ENCODE measurements around the gene FRMPD2.

FRMPD2 gene

GRCh38 chr10:48240196-48240595 lies 34.3 kb downstream of the FRMPD2 start:
- Histone ChIP-seq H3K36me3 (no peaks in the 10 kb centered on the region), H3K4me1 (no peaks in the 10 kb centered on the region), H3K4me3 (no peak overlapping the region), H3K27ac (no peak overlapping the region), H3K27me3 (no peaks in the 10 kb centered on the region), H3K9me3 (no peaks in the 10 kb centered on the region)
- intact Hi-C loops (cut with DNase I; ENCODE audit: low total_unique reads) = no loop called here
- TF ChIP-seq CTCF (IDR thresholded peaks at IDR 0.05) = no peak
- no peak for DNase-seq

- Histone ChIP-seq H3K9me3 (no peaks in the 10 kb centered on the region), H3K36me3 (no peaks in the 10 kb centered on the region), H3K27ac (no peak overlapping the region), H3K4me1 (no peaks in the 10 kb centered on the region), H3K27me3 (no peaks in the 10 kb centered on the region), H3K4me3 (no peak overlapping the region)
- intact Hi-C loops (cut with DNase I; ENCODE audit: low total_unique reads) = no loop called here
- no peak for DNase-seq
- no peak for TF ChIP-seq CTCF (IDR thresholded peaks at IDR 0.05)
These were observed 34.9 kb downstream of the FRMPD2 start for GRCh38 chr10:48239618-48240017.

GRCh38 chr10:48238826-48239520 lies 35.5 kb downstream of the FRMPD2 start:
- Histone ChIP-seq H3K27ac (no peak overlapping the region), H3K9me3 (no peaks in the 10 kb centered on the region), H3K27me3 (peaks cover 0 to 1% of the 10 kb centered on the region in 2 donors), H3K36me3 (no peaks in the 10 kb centered on the region), H3K4me3 (no peak overlapping the region), H3K4me1 (no peaks in the 10 kb centered on the region)
- intact Hi-C loops (cut with DNase I; ENCODE audit: low total_unique reads) = no loop called here
- no peak for TF ChIP-seq CTCF (IDR thresholded peaks at IDR 0.05)
- no peak for DNase-seq

- Histone ChIP-seq H3K27me3 (peaks cover 0 to 9% of the 10 kb centered on the region in 2 donors), H3K4me1 (no peaks in the 10 kb centered on the region), H3K9me3 (no peaks in the 10 kb centered on the region), H3K36me3 (no peaks in the 10 kb centered on the region), H3K4me3 (no peak overlapping the region), H3K27ac (no peak overlapping the region)
- intact Hi-C loops (cut with DNase I; ENCODE audit: low total_unique reads) = no loop called here
- DNase-seq = no peak
- no peak for TF ChIP-seq CTCF (IDR thresholded peaks at IDR 0.05)
These were observed 36.9 kb downstream of the FRMPD2 start for GRCh38 chr10:48237259-48238250.

- no peaks in the 10 kb centered on the region for H3K4me1 ChIP-seq
- TF ChIP-seq CTCF (IDR thresholded peaks at IDR 0.05) = no peak
- no peak for DNase-seq
- H3K4me3 ChIP-seq = no peak overlapping the region
- H3K9me3 ChIP-seq = no peaks in the 10 kb centered on the region
- no peaks in the 10 kb centered on the region for H3K36me3 ChIP-seq
- H3K27me3 ChIP-seq = peaks cover 0 to 11% of the 10 kb centered on the region in 2 donors
- H3K27ac ChIP-seq = no peak overlapping the region
- intact Hi-C loops (cut with DNase I; ENCODE audit: low total_unique reads) = no loop called here
These were observed 38.3 kb downstream of the FRMPD2 start for GRCh38 chr10:48236199-48236621.
